C1 segment of cervical spinal cord (tissue), 14 donors: Measurements from ENCODE around the gene LYSMD3.

ENCODE experiments used
- DNase-seq, 14 donors: peaks; one replicate each; lab custom pipeline; 2025; lab: John Stamatoyannopoulos, UW

The LYSMD3 gene

DNA sequence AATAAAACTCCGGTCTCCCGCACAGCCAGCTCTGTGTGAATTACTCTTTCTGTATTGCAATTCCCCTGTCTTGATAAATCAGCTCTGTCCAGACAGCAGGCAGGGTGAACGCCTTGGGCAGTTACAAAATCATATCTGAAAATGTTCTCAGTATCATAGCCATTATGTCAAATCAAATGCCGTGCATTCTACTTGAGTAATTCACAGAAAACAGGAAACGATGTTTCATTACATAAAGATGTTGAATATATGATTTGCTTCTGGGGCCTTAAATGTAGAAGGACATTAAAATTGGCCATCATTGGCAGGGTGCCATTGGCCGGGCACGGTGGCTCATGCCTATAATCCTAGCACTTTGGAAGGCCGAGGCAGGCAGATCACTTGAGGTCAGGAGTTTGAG lies 46.2 kb downstream of the LYSMD3 start:
- no peak for DNase-seq

DNA sequence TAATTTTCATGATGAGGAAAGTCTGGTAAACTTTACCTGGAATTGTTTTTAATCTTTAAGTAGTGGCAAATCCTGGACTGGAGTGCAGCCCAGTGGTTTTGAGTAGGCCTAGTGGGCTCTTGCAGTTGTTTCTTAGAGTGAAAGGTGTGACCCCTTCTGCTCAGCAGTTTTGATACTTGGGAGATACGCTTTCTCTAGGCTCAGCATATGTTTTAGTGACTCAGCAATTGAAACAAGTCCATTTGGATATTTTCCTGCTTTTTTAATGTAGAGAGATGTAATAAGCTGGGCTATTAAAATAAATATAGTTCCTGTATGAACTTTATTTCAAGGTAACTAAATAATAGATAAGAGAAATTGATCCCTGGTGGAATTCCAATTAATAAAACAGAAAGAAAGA lies 48.7 kb downstream of the LYSMD3 start:
- DNase-seq, result no peak

DNA sequence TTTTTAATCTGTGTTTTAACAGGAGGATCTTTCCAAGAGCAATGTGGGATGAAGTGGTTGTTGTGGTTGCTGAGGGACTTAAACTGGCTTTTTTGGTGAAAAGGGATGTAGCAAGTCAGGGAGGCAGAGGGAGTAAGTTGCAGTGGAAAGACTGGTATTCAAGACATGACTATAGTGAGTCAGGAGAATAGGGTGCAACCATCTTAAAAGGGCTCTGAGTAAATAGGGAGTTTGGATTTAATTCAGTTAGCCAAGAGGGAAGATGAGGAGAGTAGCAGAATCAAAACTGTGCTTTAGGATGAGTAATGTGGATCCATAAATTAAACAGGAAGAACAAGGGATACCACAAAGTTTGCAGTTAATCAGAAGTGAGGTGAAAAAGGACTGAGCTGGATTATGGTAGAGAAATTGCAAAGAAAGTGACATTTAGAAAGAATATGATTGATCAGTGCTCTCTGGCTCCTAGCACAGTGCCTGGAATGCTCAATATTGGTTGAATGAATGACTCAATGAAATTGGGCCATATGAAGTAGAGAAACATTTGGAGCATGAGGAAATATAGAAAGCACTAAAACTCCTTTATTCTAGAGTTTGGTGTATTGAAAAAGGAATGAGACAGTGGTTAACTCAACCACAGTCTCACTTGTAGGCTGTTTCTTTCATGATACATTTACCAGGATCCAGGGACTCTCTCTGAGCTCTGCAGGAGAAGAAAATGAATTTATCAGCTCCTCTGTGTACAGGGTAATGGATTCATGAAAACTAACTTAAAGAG lies 49.6 kb downstream of the LYSMD3 start:
- no peak for DNase-seq

DNA sequence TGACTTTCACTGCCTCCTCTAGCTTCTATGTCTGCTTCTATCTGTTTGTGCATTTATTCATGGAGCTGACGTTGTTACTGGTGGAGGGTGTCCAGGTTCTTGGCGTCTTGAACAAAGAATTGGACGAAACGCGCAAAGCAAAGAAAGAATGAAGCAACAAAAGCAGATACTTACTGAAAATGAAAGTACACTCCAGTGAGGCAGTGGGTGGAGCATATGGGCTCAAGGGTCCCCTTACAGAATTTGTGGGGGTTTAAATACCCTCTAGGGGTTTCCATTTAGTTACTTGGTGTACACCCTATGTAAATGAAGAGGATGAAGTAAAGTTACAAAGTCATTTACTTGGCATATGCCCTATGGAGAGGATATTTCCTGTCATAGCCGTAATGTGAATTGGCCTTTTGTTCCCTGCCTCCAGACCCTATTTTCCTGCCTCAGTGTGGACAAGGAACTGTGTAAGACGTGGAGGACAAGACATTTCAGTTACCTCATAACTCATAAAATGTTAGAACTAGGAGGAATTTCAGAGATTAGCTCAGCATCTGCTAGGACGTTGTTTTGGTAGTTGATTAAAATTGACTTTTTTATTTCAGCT lies 51.7 kb downstream of the LYSMD3 start:
- peak in 2 of 14 donors; percentile 5 to 28 for DNase-seq

DNA sequence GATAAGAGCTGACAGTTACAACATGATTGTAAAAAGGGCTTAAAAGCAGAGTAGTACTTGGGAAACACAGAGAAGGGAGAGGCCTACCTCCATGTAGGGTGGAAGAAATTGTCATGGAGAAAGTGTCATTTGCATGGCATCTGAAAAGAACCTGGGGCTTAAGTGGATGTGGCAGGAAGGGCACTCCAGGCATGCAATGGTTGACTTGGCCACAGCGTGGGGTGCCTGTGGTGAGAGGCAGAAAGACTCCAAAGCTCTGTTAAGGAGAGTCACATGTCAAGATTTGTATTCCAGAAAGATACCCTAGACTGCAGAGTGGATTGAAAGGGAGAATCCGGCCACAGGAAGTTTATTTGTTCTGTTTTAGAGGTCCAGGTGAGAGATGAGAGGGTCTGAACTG lies 52.3 kb downstream of the LYSMD3 start:
- peak in 3 of 14 donors; percentile 3 to 38 (median 5) for DNase-seq

DNA sequence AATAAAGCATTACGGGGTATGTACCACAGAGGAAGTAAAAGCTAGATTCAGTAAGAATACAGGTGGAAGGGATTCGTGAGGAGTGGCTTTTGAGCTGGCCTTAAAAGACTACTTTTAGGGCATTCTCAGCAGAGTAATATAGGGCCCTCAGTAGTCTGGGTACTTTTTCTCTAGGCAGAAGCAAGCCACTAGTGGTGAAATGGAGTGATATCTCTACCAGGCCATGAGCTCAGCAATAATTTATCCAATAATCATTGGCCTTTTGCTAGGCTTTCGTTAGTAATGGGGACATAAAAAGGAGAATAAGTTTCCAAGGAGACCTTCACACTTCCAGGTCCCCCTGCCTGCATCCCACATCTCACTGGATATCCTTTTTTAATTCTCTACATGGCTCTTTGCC lies 53.0 kb downstream of the LYSMD3 start:
- peak in 1 of 14 donors; percentile 7 for DNase-seq

DNA sequence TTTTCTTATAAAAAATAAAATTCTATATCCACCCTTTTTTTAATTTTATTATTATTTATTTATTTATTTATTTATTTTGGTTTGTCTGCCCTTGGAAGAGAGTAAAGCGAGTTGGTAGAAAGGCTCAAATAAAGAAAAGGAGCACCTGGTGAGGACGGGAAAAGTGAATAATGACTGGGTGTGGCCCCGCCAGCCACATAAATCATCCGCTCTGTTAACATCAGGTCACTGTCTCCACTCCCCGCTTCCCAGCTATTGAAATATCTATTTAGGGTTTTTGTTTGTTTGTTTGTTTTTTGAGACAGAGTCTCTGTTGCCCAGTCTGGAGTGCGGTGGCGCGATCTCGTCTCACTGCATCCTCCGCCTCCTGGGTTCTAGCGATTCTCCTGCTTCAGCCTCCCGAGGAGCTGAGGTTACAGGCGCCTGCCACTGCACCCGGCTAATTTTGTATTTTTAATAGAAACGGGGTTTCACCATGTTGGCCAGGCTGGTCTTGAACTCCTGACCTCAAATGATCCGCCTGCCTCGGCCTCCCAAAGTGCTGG lies 53.9 kb downstream of the LYSMD3 start:
- peak in 1 of 14 donors; percentile 5 for DNase-seq

DNA sequence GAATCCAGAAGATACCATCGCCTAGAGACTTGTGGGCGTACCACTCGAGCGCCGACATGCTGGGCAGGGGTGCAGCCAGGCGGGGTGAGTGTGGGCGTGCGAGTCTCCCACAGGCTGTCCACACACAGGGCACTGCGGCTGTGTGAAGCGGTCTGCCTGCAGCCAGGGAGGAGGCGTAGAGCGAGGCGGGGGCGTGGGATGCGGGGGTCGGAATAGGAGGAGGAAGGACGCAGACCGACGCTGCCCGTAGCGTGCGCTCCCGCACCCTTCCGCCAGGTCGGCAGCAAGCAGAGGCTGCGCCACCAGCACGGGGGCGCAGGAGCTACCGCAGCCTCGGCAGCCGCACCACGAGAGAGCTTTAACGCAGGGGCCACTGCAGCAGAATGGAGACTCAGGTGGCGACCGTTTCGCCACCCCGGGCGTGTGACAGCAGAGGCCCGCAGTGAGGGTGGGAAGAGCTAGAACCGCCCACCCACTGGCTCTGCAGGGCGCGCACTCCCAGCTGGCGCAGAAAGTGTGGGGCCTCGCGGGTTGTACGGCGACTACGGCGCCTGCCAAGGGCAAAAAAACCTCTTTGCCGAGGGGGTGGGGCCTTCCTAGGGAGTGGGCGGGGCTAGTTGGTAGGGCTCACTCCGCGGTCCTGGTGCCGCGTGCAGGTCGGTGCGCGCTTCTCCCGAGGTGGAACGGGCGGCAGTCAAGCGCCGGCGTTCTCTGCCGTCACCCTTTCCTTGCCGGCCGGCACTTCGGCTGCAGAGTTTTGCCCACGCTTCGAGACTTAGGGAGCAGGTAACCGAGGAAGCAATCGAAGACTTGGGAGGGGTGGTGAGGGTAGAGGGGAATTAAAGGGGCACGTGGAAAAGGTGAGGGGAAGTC lies 54.9 kb downstream of the LYSMD3 start, which contains the start of the genes MBLAC2 and POLR3G:
Gene MBLAC2, minus strand, starts transcription at position 537 of the 873 bp plus-strand sequence. Its CDS starts 479 bp downstream, at position 58.
Gene POLR3G, plus strand, starts transcription at position 630 of the 873 bp plus-strand sequence. CDS start 10,704 bp downstream, outside the sequence.
- DNase-seq, result peak; percentile 40 to 93 (median 88)

DNA sequence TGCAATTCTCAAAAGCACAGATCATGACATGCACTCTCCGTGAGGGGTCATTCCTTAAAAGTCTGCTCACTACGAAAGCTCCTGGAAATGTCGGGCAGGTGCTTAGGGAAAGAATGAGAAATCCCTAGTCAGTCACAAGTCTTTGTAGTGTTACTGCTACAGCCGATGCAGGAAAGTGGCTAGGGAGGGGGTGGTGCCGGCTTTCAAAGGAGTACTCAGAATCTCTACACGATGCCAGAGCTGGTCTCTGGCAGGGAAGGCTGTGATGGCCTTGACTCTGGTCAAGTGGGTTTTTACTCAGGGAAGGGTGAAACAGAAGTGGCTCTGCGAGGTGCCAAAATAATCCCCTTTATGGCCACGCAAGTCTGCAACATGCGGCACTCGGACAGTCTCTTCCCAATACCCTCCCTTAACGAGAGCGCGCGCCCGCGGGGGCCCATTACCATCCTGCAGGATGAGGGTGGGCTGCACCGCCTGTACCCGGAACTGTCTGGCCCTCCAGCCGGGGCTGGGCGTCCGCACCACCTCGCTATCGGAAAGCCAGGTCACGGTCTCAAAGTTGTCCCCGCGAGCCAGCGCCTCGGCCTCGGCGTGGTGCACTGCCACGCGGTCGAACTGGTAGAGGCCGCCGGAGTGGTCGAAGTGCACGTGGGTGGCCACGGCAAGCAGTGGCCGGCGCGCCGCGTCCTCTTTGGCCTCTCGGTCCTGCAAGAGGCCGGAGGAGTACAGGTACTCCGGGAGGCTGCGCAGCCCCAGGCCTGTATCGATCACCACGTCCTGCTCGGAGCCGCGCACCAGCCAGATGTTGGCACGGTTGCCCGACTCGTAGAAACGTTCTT lies 55.8 kb downstream of the LYSMD3 start:
- DNase-seq, result peak in 8 of 14 donors; percentile 33 to 76 (median 60)

DNA sequence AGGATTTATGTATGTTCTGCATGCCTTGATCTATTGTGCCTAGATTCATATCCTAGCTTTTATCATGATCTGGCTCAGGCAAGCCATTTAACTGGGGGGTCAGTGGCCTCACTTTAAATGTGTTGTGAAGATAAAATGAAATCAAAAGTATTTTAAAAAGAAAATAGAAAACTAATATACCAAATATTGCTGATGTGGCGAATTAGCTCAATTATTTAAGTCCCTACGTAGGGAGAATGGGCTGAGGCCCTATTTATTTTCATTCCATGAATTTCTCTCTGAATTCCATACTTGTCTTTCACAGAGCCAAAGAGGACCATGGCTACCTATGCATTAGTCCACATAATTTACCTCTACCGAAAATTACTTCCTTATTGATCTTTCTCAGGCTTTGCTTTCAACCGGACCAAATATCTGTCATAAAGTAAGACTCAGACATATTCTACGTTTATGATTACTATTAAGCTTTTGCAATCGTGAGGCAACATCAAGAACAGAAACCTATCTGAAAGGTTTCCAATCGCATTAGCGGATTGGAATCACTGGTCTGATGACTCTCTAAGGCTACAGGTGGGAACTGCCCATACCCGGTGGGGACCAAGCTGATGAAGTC lies 56.5 kb downstream of the LYSMD3 start:
- DNase-seq, result no peak
